Activated T-cell treated with anti-CD3 and anti-CD28 coated beads, Interleukin-2, amount 50 U/mL, for 4 hours (primary cell): ENCODE measurements around the gene COMMD4. TPM values are rescaled to one million over a fixed set of nuclear protein-coding genes. Genes with fewer than 3 reads are reported as not detected.
"Not testable (repeated sequence)": the region's sequence is repeated elsewhere in the genome, so short reads cannot be mapped to it uniquely, and the experiment has no call there.

Experiments used
- ATAC-seq, 2 donors: fragments of 200-7000 bp; cut with Tn5 transposase; one replicate each; pipeline ENCODE4 v1.10.0; 2021
- DNase-seq: peaks from one replicate; pipeline ENCODE4 v3.0.0-alpha.2; 2020
- H3K27me3 Mint-ChIP-seq: one replicate; pipeline ENCODE4 v1.8.0; 2021; ENCODE audit warnings: low read depth, mixed read lengths
- H3K36me3 Mint-ChIP-seq: one replicate; pipeline ENCODE4 v1.8.0; 2022; ENCODE audit warnings: mixed read lengths; ENCODE audit not compliant: insufficient read depth
- H3K4me1 Mint-ChIP-seq: one replicate; pipeline ENCODE4 v1.8.0; 2021; ENCODE audit warnings: low read depth, mixed read lengths
- H3K4me3 Mint-ChIP-seq: one replicate; pipeline ENCODE4 v1.8.0; 2021; ENCODE audit warnings: mild to moderate bottlenecking, moderate library complexity, mixed read lengths
- H3K9me3 Mint-ChIP-seq: one replicate; pipeline ENCODE4 v1.8.0; 2021; ENCODE audit warnings: mixed read lengths
- total RNA-seq, 3 donors: library from RNA; stranded (reverse); gene quantifications; one replicate each; pipeline ENCODE4 v1.2.1, GENCODE V29; 2021

Gene COMMD4
- total RNA-seq, 3 donors from 2014 or later, result 78.3 to 84.4 (median 79.9) TPM

GRCh38 chr15:75319231-75319897 lies 16.5 kb upstream of the COMMD4 start:
- H3K36me3 Mint-ChIP-seq, DNase-seq, H3K4me3 Mint-ChIP-seq, ATAC-seq, H3K4me1 Mint-ChIP-seq, H3K27me3 Mint-ChIP-seq, H3K9me3 Mint-ChIP-seq: not testable (repeated sequence)

- Mint-ChIP-seq H3K4me3 (no peak overlapping the region), H3K9me3 (no peaks in the 10 kb centered on the region), H3K27me3 (peaks cover 3% of the 10 kb centered on the region), H3K36me3 (no peaks in the 10 kb centered on the region), H3K4me1 (no peaks in the 10 kb centered on the region)
- DNase-seq, result no peak
- ATAC-seq, result no peak
These were observed 14.2 kb upstream of the COMMD4 start for GRCh38 chr15:75321711-75322110.

- no peaks in the 10 kb centered on the region for H3K4me1 Mint-ChIP-seq
These were observed 9.9 kb upstream of the COMMD4 start for GRCh38 chr15:75325922-75326321.

GRCh38 chr15:75327005-75327404 lies 8.9 kb upstream of the COMMD4 start:
- H3K36me3 Mint-ChIP-seq, result no peaks in the 10 kb centered on the region
- H3K4me3 Mint-ChIP-seq, result no peak overlapping the region
- ATAC-seq (no peak), DNase-seq (no peak)
- no peaks in the 10 kb centered on the region for H3K9me3 Mint-ChIP-seq
- peaks cover 3% of the 10 kb centered on the region for H3K27me3 Mint-ChIP-seq
- no peaks in the 10 kb centered on the region for H3K4me1 Mint-ChIP-seq

More at GRCh38 chr15:75325922-75326321, 9.9 kb upstream of the COMMD4 start:
- Mint-ChIP-seq H3K9me3 (no peaks in the 10 kb centered on the region), H3K36me3 (no peaks in the 10 kb centered on the region), H3K4me3 (no peak overlapping the region), H3K27me3 (peaks cover 3% of the 10 kb centered on the region)
- ATAC-seq (no peak), DNase-seq (no peak)

- DNase-seq (no peak), ATAC-seq (no peak)
- Mint-ChIP-seq H3K27me3 (peaks cover 3% of the 10 kb centered on the region), H3K4me1 (no peaks in the 10 kb centered on the region), H3K9me3 (no peaks in the 10 kb centered on the region), H3K4me3 (no peak overlapping the region), H3K36me3 (no peaks in the 10 kb centered on the region)
These were observed 8.4 kb upstream of the COMMD4 start for GRCh38 chr15:75327491-75327890.

- H3K4me1 Mint-ChIP-seq, result no peaks in the 10 kb centered on the region
- no peak overlapping the region for H3K4me3 Mint-ChIP-seq
- no peaks in the 10 kb centered on the region for H3K9me3 Mint-ChIP-seq
- peaks cover 3% of the 10 kb centered on the region for H3K27me3 Mint-ChIP-seq
- ATAC-seq (no peak), DNase-seq (no peak)
- H3K36me3 Mint-ChIP-seq, result no peaks in the 10 kb centered on the region
These were observed 7.2 kb upstream of the COMMD4 start for GRCh38 chr15:75328493-75329314.

- Mint-ChIP-seq H3K4me1 (no peaks in the 10 kb centered on the region), H3K4me3 (no peak overlapping the region), H3K36me3 (no peaks in the 10 kb centered on the region), H3K9me3 (no peaks in the 10 kb centered on the region), H3K27me3 (no peaks in the 10 kb centered on the region)
- ATAC-seq (no peak), DNase-seq (no peak)
These were observed 6.3 kb upstream of the COMMD4 start for GRCh38 chr15:75329571-75329970.

- H3K27me3 Mint-ChIP-seq, H3K4me3 Mint-ChIP-seq, DNase-seq, H3K36me3 Mint-ChIP-seq, ATAC-seq, H3K9me3 Mint-ChIP-seq: not testable (repeated sequence)
- peaks cover 18% of the 10 kb centered on the region for H3K4me1 Mint-ChIP-seq
These were observed 3.8 kb upstream of the COMMD4 start for GRCh38 chr15:75332093-75332492.

- DNase-seq, H3K4me3 Mint-ChIP-seq, ATAC-seq, H3K36me3 Mint-ChIP-seq, H3K9me3 Mint-ChIP-seq, H3K27me3 Mint-ChIP-seq: not testable (repeated sequence)
- peaks cover 20% of the 10 kb centered on the region for H3K4me1 Mint-ChIP-seq
These were observed 2.0 kb upstream of the COMMD4 start for GRCh38 chr15:75333654-75334419.

- H3K36me3 Mint-ChIP-seq, result peaks cover 10% of the 10 kb centered on the region
These were observed 554 bp upstream of the COMMD4 start for GRCh38 chr15:75335313-75335704.

GRCh38 chr15:75338661-75339240 lies 2.9 kb downstream of the COMMD4 start:
- Mint-ChIP-seq H3K4me1 (peaks cover 20% of the 10 kb centered on the region), H3K27me3 (no peaks in the 10 kb centered on the region), H3K4me3 (no peak overlapping the region), H3K36me3 (peaks cover 14% of the 10 kb centered on the region), H3K9me3 (no peaks in the 10 kb centered on the region)
- no peak for ATAC-seq
- DNase-seq, result no peak

More at GRCh38 chr15:75335313-75335704, 554 bp upstream of the COMMD4 start:
- ATAC-seq, result no peak
- Mint-ChIP-seq H3K27me3 (no peaks in the 10 kb centered on the region), H3K4me3 (peak overlapping the region; percentile 90), H3K9me3 (no peaks in the 10 kb centered on the region), H3K4me1 (peaks cover 20% of the 10 kb centered on the region)
- no peak for DNase-seq

GRCh38 chr15:75339531-75340240 lies 3.8 kb downstream of the COMMD4 start:
- H3K4me3 Mint-ChIP-seq, result no peak overlapping the region
- H3K27me3 Mint-ChIP-seq, result no peaks in the 10 kb centered on the region
- no peaks in the 10 kb centered on the region for H3K9me3 Mint-ChIP-seq
- peaks cover 20% of the 10 kb centered on the region for H3K4me1 Mint-ChIP-seq
- ATAC-seq (no peak), DNase-seq (no peak)
- H3K36me3 Mint-ChIP-seq, result peaks cover 14% of the 10 kb centered on the region

- Mint-ChIP-seq H3K27me3 (no peaks in the 10 kb centered on the region), H3K36me3 (peaks cover 14% of the 10 kb centered on the region), H3K4me1 (peaks cover 7% of the 10 kb centered on the region), H3K4me3 (no peak overlapping the region), H3K9me3 (no peaks in the 10 kb centered on the region)
- DNase-seq, result no peak
- ATAC-seq, result no peak
These were observed 6.4 kb downstream of the COMMD4 start for GRCh38 chr15:75342221-75342620.

- not testable (repeated sequence) for DNase-seq, H3K27me3 Mint-ChIP-seq, H3K9me3 Mint-ChIP-seq, ATAC-seq, H3K4me3 Mint-ChIP-seq
- Mint-ChIP-seq H3K36me3 (peaks cover 11% of the 10 kb centered on the region), H3K4me1 (peaks cover 11% of the 10 kb centered on the region)
These were observed 8.1 kb downstream of the COMMD4 start for GRCh38 chr15:75343953-75344352.
